HUDEP-2 (cell line): ENCODE measurements around the gene ZKSCAN3.
"Not testable (repeated sequence)": the region's sequence is repeated elsewhere in the genome, so short reads cannot be mapped to it uniquely, and the experiment has no call there.

Experiments
- DNase-seq, 76 experiments: peaks; one replicate each; lab custom pipeline; 2025; ENCODE audit not compliant: unreplicated experiment in 76 of 76; lab: John Stamatoyannopoulos, UW

The ZKSCAN3 gene

DNA sequence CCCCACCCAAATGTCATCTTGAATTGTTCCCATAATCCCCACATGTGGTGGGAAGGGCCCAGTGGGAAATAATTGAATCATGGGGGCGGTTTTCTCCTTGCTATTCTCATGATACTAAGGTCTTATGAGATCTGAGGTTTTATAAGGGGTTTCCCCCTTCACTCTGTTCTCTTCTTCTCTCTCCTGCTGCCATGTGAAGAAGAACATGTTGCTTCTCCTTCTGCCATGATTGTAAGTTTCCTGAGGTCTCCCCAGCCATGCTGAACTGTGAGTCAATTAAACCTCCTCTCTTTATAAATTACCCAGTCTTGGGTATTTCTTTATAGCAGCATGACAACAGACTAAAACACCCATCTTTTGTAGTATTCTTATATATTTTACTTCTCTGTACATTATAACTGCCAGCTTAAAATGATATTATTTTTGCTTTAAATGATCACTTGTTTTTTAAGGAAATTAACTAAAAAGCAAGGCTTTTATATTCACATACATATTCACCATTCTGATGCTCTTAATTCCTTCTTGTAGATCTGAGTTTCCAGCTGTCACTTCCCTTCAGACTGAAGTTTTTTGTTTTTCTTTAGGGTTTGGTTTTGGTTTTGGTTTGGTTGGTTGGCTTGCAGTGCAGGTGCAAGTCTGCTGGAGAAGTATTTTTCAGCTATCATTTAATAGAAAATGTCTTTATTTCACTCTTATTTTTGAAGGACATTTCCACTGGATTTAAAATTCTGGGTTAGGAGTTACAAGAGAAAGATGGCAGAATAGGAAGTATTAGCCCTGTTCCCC, 9.2 kb upstream of the ZKSCAN3 start:
- no peak for DNase-seq

DNA sequence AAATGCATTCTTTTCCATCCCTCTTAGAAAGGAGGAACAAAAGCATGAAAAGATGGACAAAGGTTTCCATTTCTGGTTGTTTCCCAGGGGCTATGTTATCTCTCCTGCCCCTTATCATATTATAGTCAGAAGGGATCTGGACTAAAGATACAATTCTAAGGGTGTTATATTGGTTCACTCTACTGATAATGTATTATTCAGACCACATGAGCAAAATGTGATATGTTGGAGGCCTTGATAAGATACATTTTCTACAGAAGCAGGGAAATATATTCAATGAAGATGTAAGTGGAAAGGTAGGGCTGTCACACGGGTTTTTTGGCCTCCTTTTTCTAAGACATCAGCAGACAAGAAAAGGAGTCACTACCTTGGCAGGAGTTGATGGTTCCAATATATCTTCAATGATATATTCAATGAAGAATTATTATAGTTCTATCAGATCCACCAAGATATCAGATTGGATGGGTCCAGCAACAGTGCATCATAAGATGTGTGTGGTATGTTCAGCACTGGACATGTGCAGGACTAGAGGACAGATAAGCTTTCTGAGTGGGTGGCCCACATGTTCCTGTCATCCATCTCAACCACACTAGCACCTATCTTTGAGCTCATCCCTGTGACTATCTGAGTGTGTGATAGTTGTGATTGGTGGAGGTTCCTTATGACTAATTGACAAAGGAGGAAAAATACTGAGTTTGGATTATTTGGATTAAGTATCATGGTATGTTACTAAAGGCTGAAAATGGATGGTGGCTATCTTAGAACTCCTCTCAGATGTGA, 5.7 kb upstream of the ZKSCAN3 start:
- DNase-seq: peak in 63 of 76 experiments; percentile 16 to 94 (median 67)

DNA sequence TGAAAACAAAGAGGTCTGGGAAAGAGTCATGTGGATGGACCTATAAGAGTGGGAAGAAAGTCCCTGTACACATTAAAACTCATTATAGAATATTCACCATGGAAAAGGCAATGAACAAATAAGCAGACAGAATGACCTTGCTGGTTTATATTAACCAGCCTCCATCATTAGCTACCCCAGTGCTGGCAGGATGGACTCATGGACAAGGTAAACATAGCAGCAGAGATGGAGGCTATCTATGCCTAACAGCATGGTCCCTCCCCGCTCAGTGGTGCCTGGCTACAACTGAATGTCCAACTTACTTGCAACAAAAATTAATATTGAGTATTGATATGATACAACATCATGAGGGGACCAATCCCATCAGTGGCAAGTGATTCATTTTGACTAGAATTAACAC, 4.5 kb upstream of the ZKSCAN3 start:
- no peak for DNase-seq

DNA sequence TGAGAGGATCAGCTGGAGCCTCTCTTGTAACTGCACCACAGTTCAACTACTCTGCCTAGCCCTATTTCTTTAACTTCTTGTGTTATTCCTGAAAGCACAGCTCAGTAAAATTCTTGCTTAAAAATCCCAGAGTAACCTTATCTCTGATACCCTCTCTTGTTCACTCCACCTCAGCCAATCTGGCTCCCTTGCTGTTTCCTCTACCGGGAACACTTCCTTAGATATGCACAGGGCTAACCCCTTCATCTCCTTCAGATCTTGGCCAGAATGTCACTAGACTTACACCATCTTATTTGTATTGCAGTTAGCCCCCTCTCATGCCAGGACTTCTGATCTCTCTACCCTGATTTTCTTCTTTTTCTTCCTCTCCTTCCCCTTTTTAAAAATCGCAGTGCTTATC, 2.6 kb upstream of the ZKSCAN3 start:
- DNase-seq: peak in 1 of 76 experiments; percentile 24

DNA sequence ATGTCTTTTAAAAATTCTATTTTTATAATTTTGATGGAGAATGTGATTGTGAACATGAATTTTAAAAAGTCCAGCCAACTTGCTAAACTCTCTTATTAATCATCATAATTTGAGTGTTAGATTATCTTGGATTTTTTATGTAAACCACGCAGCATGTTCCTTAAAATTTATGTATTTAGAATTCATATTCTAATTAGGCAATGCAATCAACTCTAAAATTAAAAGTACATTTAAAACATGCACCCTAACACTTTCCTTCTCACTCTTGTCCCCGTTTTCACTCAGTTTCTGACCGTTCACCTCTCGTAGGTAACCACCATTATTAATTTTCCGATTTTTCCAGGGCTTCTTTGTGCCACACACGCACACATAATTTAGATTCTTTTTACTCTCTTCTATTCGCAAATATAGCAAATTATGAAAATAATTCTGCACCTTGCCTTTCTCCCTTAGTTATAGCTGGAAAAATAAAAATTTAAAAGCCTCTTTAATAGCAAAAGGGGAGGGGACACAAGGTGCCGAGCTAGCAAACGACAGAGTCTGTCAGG, 329 bp upstream of the ZKSCAN3 start:
- DNase-seq: no peak

DNA sequence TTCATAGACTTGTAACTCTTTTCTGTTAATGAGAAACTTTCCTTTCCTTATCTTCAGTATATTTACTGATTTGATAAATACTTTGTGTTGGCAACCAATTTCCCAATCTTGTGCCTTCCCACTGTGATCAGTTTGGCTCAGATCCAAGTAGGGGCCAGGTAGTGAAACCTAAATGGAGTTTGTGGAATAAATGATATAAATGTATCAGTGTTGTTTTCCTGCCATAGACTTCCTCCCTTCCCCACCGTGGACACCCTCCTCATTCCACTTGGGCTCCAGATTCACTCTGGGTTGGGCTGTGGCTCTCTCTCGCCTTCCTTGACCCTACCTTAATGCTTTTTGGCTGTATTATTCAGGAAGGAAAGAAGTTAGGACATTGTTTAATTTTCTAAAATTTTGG, 1.3 kb downstream of the ZKSCAN3 start:
- DNase-seq: peak in 9 of 76 experiments; percentile 15 to 61 (median 33)

DNA sequence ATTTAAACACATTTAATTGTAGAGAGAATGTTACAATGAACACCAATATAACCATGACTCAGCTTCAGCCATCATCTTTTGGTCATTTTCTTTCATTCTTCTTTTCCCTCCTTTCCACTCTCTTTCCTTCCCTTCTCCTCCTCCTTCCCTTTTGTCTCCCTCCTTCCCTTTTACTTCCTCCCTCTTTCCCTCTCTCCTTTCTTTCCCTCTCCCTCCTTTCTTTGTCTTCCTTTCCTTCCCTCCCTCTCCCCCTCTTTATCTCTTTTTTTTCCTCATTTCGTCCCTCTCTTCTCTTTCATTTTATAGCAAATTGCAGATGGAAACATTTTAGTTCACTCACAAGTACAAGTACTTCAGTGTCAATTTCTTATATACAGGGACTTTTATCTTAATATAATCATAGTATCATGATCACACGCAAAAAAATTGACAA, 1.8 kb downstream of the ZKSCAN3 start:
- DNase-seq: no peak

DNA sequence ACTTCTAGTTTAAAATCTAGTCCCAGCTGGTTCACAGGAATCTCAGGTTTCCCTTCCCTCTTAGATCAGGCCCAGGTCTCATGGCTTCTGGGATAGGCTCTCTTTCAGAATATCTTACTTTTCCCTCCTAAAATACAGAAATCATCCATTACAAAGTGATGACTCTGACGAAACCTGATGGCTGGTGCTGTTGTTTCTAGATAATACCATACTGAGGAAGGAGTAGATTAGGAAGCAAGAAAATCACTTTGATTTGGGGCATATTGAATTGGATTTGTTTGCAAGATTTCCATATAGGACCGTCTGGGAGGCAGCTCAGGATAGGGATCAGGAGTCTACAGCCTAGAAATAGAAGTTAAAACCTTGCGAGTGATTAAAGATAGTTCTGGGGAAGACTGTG, 3.6 kb downstream of the ZKSCAN3 start:
- no peak for DNase-seq

DNA sequence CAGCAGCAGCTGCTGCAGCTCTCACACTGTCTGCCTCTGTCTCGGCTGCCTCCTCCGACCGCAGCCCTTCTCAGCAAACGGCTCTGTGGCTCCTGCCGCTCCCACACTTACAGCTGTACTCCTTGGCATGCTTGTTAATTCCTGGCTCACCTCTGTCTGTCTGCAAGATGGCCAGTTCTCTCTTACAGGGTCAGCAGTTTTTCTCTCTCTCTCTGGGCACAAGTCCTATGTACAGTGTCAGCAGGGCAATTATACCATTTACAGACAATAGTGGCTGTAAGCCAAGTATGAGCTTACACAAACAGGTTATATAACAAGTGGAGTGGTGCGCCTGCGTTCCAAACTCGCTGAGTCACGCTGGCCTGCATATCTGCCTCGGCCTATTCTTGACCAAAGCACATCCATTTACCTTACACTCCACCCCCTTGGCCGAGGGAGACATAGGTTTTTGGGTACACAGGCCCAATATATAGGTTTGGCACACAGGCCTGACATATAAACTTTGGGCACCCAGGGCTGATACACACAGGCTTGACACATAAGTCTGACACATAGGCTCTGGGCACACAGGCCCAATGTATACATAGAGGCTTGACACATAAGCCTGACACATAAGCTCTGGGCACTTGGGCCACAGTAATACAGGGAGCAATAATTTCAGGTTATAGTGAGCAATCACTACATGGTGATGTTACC, 4.4 kb downstream of the ZKSCAN3 start:
- DNase-seq: peak in 9 of 76 experiments; percentile 30 to 71 (median 62)

DNA sequence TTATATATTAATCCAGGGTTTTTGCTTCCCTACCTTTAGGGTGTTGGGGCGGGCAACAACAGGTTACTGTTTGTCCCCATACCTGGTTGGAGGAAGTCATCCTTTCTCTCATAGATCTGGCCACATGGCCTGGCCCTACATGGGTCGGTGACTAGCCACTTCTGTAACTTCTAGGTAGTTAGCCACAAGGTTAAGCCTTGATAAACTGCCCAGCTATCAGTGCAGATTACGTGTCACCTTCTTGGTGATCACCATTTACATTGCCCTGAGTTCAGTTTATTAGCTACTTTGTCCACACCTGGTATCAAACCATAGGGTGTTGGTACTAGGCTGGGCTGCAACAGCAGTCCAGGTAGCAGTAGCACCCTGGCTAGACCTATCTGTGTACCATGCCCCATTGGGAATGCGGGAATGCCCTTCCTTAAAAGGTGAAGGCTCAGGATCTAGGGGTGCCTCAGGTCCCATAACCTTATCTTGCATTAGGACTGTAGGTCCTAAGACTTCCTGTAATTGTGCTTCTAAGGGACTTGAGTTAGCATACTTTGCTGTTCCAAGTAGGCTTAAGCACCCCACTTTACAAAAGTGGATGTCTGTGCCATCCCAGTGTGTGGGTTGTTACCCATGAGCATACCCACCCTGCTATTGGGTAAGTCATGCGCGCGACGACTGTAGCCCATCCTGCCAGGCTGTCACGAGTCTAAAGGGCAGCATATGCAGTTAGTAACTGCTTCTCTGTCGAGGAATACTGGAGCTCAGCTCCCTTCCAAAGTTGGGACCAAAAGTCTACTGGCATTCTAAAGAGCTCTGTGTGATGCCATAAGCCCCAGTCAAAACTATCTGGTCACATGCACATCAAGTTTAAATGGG, 5.2 kb downstream of the ZKSCAN3 start:
- peak in 1 of 76 experiments; percentile 55 for DNase-seq

DNA sequence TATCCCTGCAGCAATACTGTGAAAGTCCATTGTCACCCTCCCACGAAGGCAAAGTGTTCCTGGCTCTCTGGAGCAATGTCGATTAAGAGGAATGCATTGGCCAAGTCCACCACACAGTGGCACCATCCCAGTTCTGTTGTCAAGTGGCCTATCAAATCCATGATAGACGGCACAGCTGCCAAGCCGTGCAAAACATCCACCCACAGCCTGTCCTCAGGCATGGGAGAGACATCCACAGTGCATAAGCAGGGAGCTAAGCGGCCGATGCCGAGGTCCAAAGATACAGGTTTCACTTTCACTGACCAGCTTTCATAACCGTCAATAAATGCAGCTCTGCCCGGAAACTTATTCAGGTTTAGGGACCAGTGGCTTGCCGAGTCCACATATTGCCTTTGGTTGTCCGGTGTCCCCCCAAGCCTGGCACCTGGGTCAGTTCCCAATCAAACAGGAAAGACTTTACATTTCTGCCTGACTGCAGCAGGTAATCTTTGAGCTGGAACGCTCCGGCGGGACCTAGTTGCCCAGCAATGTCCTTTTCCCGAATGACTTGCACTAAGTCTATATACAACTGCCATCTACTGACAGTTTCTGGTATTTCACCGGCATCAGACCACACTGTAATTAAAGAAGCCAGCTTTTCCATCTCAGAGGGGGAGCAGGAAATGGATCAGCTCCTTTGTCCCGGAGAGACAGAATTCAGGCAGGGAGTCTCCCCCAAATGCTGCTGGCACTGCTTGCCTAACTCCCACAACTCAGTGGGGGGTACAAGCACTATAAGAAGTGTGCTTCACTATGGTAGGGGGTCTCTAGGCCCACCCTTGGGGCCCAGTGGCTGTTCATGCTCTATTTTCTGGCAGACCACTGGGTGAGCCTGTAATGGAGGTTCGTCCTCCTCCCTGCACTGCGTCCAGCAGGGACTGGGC, 6.3 kb downstream of the ZKSCAN3 start:
- DNase-seq: peak in 74 of 76 experiments; percentile 53 to 92 (median 78)

DNA sequence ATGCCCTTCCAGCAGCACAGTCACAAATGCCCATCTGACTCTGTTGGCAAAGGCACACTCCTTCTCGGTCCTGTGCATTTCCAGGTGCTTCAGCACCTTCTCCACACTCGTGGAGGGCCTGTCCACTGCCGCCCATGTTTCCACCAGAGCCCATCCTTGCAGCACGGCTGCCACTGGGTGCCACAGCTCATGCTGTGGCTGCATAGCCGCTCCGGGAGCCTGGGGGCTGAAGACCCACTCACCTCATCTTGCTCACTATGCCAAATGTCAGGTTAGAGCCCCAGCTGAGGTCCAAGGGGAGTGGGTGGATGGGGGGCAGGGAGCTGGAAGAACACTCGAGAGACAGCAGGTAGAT, 6.9 kb downstream of the ZKSCAN3 start:
- DNase-seq: no peak

DNA sequence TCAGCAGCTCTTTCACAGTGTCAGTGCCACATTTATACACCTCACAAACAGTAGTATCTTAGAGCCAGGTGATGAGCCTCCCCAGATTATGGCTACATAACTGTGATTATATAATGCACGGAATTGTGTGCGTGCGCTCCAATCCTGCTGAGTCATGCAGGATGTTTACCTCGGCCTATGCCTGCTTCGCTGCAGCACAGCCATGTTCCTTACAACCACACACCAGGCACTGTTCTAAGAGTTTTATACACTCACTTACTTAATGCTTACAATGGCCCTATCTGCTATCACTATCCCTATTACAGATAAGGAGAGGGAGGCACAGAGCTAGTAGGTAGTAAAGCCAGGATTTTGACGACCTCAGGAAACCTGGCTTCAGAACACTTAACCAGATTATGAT, 7.3 kb downstream of the ZKSCAN3 start:
- no peak for DNase-seq

DNA sequence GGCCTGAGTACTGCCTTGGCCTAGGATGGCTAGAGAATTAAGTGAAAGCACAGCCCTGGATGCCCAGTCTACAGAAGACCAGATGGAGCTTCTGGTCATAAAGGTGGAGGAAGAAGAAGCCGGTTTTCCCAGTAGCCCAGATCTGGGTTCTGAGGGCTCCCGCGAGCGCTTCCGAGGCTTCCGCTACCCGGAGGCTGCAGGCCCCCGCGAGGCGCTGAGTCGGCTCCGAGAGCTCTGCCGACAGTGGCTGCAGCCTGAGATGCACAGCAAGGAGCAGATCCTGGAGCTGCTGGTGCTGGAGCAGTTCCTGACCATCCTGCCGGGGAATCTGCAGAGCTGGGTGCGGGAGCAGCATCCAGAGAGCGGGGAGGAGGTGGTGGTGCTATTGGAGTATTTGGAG, 9.8 kb downstream of the ZKSCAN3 start:
- DNase-seq: not testable (repeated sequence)

DNA sequence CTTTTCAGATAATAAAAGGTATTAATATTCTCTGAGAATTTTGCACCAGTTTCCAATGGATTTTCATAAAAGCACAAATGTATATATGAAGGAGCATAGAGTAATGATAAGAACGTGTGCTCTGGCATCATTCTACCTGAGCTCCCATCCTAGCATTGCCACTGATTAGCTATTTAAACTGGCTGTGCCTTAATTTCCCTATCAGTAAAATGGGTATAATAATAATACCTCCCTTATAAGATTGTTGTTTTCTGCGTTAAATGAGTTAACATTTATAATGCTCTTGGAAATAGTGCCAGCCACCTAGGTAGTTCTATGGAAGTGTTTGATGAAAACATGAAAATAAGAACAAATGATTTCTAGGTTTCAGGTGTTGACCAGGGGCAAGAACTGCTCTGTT, 11.2 kb downstream of the ZKSCAN3 start:
- no peak for DNase-seq

DNA sequence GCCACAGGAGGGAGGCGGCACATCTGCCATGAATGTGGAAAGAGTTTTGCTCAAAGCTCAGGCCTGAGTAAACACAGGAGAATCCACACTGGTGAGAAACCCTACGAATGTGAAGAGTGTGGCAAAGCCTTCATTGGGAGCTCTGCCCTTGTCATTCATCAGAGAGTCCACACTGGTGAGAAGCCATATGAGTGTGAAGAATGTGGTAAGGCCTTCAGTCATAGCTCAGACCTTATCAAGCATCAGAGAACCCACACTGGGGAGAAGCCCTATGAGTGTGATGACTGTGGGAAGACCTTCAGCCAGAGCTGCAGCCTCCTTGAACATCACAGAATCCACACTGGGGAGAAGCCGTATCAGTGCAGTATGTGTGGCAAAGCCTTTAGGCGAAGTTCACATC, 15.8 kb downstream of the ZKSCAN3 start:
- DNase-seq: not testable (repeated sequence)

DNA sequence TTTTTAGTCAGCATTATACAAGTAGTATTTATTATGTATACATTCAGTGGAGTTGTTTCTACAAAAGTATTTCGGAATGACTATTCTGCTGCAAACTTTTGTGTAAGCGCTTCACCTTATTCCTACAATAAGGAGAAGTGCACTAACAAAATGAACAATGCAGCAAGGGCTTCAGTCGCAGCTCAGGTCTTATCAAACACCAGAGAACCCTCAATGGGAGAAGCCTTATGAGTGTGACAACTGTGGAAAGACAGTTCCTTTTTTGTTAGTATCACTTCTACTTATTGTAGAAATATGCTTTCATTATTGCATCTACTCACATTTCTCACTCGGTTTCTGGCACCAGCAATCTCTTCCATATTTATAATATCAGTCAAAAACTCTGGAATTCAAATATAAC, 18.8 kb downstream of the ZKSCAN3 start:
- DNase-seq: no peak

DNA sequence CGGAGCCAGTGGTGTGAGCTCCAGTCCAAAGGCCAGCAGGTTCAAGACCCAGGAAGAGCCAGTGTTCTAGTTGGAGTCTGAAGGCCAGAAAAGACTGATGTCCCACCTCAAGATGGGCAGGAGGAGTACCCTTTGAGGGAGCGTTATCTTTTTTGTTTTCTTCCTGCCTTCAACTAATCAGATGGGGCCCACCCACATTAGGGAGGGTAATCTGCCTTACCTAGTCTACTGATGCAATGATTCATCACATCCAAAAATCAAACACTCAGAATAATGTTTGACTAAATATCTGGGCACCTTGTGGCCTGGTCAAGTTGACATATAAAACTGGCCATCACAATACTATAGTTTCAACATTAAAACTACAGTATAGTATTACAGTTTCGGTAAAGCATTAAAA, 19.7 kb downstream of the ZKSCAN3 start:
- DNase-seq: no peak

DNA sequence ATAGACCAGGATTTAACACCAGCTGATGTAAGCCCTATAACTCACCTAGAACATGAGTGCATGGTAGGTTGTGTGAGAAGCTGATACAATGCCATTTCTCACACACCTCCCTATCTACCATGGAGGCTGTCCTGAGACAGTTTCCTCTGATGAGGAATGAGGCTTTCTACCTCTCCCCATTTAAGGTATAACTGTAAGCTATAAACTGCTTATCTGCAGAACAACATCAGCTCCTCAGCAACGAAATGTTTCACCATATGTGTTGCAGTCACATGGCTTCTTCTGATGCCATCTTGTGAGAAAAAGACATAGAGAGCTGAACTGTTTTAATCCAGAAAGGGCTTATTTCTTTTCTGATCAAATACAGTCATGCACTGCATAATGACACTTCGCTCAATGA, 20.7 kb downstream of the ZKSCAN3 start:
- no peak for DNase-seq
